Stimulated activated naive CD4-positive, alpha-beta T cell treated with Interleukin-2 at 50 U/mL for 16 hours (primary cell): Measurements from ENCODE around the gene PCK1.
"Not testable (repeated sequence)": the region's sequence is repeated elsewhere in the genome, so short reads cannot be mapped to it uniquely, and the experiment has no call there.

ENCODE experiments used
- DNase-seq: peaks from one replicate; lab custom pipeline; 2025; lab: John Stamatoyannopoulos, UW

The PCK1 gene

DNA sequence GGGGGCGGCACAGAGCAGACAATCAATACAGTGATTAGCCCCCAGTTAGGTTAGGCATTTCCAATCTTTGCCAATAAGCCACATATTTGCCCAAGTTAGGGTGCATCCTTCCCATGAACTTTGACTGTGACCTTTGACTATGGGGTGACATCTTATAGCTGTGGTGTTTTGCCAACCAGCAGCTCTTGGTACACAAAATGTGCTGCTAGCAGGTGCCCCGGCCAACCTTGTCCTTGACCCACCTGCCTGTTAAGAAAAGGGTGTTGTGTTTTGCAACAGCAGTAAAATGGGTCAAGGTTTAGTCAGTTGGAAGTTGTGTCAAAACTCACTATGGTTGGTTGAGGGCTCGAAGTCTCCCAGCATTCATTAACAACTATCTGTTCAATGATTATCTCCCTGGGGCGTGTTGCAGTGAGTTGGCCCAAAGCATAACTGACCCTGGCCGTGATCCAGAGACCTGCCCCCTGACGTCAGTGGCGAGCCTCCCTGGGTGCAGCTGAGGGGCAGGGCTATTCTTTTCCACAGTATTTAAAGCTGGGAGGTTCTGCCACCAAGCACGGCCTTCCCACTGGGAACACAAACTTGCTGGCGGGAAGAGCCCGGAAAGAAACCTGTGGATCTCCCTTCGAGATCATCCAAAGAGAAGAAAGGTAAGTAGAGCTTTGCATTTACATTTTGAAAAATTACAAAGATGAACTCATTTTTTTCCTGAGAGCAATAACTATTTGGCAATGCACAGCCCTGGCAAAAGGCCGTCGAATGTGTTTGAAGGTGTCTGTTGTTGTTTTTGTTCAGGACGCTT lies at the start of gene PCK1:
Gene PCK1, plus strand, starts transcription at position 557 of the 802 bp plus-strand sequence. CDS start 302 bp downstream, outside the sequence.
- no peak for DNase-seq

DNA sequence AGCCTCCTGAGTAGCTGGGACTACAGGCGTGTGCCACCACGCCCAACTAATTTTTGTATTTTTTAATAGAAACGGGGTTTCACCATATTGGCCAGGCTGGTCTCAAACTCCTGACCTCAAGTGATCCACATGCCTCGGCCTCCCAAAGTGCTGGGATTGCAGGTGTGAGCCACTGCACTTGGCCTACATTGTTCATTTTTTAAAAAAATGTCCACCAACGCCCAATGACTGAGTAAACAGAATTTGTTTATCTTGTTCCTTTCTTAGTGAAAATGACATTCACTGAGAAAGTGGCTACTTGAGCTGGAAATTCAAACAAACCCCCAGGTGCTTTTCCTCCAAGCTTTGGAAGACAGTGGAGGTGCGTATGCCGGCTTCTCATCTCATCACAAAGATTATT lies 49.2 kb upstream of the PCK1 start:
- DNase-seq: not testable (repeated sequence)

DNA sequence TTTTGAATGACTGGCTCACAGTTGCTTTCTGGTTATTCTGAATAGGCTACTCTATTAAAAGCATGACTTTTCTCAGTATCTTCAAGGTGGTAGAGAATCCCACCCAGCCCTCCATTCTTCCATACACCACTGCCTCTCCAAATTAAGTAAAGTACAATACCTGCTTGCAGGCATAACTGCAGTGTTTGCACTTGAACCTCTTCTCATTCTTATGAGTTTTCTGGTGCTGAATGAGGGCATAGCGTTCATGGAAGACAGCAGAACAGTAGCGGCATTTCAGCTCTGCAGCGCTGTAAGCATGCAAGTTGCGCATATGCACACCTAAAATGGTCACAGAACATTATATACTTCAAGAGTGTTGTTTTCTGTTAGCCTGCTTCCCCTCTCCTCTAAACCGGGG lies 48.5 kb upstream of the PCK1 start:
- DNase-seq: no peak

DNA sequence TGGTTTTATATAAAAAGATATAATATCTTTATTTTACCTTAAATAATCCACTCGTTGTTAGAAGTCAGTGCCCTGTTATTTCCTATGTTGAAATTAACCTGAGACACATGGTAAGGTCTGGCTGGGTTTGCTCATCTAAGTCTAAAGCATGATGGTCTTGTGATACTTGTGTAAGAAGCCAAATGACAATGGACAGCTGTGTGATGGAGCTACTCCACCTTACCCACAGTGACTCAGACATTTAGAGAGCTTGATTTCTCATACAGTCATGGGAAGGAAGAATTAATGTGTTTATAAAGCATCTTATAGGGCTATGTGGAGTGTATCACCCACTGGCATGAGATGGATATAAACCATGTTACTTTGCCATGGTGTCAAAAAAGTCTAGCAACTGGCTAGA lies 47.7 kb upstream of the PCK1 start:
- DNase-seq: no peak

- no peak for DNase-seq
Measured at GRCh38 chr20:57514273-57514751, 46.6 kb upstream of the PCK1 start.

GRCh38 chr20:57517904-57518303 lies 43.0 kb upstream of the PCK1 start:
- no peak for DNase-seq

DNA sequence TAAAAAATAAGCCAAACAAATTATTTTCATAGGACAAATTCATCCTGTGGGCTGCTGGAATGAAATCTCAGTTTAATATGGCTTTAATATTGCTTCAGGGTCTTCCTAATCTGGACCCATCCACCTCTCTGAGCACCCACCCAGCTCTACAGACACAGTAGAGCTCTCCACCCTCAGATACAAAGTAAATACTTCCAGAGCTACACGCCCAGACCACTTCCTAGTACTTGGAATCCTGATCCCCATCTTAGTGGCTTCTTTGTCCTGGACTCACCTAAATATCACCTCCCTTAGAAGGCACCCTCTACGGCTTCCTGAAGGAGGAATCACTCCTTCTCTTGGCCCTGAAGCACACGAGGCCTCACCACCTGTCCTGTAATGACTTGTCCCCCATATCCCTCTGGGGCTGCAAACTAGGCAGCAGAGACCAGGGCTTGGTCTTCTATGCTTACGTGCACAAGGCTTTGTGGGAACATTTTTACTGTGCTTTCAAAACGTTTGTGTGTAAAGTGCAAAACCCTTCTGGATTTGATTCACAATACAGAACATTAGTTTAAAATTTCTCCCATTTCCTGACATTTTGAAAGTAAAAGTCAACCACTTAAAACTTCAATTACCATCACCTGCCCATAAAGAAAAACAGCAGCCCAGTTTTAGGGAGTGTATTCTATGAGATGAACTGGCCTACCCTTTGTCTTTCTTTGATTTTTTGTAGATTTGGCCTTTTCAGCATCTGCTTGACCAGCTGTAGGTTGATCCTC lies 38.4 kb upstream of the PCK1 start:
- DNase-seq: no peak

GRCh38 chr20:57523782-57524181 lies 37.1 kb upstream of the PCK1 start:
- DNase-seq: no peak

DNA sequence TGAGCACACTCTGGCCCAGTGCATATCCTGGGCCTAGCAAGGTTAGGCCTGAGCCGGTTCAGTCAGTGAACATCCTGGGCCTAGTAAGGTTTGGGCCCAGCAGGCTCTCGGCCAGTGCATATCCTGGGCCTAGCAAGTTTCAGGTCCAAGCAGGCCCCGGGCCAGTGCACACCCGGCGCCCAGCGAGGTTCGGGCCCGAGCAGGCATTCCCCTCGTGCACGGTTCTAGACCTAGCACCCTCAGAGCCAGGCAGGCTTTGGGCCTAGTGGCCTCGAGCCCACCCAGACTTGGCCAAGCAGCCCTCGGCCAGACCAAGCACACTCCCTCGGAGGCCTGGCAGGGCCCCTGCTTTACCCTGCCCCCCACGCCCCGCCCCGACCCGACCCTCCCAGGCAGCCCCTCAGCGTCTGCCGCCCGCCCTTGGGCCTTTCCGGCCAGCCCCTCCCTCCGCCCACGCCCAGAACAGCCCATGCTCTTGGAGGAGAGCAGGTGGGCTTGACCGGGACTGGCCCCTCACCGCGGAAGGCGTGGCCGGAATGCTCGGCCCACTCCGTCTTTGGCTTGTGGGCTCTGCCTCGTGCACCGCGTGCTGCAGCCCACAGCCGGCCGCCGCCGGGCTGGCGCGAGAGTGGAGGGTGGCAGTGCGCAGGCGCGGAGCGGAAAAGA lies 36.3 kb upstream of the PCK1 start, which contains the start of gene CTCFL:
Gene CTCFL, minus strand, starts transcription at position 630 of the 666 bp plus-strand sequence. CDS start 935 bp downstream, outside the sequence.
- no peak for DNase-seq

DNA sequence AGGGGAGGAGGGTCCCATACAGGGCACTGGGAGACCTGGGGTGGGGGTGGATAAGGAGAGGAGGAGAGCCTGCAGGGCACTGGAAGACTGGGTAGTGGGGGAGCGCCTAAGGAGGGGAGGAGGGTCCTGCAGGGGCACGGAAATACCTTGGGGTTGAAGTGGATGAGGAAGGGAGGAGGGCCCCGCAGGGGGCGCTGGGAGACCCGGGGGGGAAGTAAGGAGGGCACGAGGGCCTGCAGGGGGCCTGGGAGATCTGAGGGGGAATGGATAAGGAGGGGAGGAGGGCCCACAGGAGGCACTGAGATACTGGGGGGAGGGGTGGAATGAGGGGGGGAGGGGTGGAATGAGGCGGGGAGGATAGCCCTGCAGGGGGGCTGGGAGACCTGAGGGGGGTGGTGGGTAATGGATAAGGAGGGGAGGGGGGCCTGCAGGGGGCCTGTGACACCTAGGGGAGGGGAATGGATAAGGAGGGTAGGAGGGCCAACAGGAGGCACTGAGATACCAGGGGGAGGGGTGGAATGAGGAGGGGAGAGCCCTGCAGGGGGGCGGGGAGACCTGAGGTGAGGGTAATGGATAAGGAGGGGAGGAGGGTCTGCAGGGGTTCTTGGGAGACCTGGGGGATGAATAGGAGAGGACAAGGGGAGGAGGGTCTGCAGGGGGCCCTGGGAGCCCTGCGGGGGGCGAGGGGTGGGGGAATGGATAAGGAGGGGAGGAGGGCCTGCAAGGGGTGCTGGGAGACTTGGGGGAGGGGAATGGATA lies 35.4 kb upstream of the PCK1 start:
- no peak for DNase-seq

GRCh38 chr20:57526087-57526884 lies 34.6 kb upstream of the PCK1 start:
- no peak for DNase-seq

DNA sequence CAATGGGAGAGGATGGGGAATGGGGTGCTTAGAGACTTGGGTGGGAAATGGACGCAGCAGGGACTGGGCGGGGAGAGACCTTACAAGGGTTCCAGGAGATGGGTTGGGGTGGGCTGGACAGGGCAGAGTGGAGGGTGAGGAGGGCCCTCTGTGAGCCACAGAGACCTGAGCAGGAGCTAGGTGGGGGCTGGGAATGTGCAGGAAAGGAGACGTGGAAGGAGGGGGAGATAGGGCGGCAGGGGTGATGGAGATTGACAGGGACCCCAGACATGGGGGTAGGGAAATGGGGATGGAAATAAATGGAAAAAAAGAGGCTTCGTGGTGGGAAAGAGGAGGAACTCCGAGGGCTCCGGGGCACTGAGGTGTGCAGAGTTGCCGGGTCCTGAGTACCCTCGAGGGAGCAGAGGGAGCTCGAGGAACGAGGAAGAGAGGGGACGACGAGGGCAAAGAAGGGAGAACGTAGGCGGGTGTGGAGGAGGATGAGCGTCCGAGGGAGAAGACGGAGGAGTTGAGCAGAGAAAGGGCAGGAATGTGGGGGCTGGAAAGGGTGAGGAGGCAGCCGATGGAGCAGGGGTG lies 33.9 kb upstream of the PCK1 start:
- DNase-seq: no peak

GRCh38 chr20:57527728-57528127 lies 33.2 kb upstream of the PCK1 start:
- DNase-seq: no peak

DNA sequence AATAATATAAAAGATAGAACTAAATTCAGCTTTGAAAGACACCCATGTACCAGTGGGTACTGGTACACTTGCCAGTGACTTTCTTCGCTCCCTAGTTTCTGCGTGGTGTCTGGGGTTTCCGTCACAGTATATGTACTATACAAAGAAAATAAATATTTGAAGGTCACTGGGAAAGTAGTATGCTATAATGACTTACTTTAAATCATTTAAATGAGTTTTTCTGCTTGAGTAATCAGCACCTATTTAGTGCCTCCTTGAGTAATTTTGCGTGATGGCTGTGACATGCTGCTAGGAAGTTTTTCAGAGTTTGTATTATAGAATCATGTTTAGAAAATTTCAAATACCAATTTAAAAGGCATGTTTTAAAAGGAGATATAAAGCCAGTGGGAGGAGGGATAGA lies 32.8 kb upstream of the PCK1 start:
- DNase-seq: no peak

- DNase-seq: no peak
Measured at GRCh38 chr20:57529160-57529585, 31.7 kb upstream of the PCK1 start.

DNA sequence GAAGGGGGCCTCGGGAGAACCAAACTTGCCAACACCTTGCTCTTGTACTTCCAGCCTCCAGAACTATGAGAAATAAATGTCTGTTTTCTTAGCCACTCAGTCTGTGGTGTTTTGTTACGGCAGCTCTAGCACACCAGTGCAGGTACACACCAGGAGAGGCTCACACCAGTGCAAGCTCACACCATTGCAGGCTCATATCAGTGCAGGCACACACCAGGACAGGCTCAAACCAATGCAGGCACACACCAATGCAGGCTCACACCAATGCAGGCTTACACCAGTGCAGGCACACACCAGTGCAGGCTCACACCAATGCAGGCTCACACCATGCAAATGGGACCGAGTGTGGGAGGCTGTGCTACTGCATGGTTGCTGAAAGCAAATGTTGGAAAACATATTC lies 31.1 kb upstream of the PCK1 start:
- no peak for DNase-seq

DNA sequence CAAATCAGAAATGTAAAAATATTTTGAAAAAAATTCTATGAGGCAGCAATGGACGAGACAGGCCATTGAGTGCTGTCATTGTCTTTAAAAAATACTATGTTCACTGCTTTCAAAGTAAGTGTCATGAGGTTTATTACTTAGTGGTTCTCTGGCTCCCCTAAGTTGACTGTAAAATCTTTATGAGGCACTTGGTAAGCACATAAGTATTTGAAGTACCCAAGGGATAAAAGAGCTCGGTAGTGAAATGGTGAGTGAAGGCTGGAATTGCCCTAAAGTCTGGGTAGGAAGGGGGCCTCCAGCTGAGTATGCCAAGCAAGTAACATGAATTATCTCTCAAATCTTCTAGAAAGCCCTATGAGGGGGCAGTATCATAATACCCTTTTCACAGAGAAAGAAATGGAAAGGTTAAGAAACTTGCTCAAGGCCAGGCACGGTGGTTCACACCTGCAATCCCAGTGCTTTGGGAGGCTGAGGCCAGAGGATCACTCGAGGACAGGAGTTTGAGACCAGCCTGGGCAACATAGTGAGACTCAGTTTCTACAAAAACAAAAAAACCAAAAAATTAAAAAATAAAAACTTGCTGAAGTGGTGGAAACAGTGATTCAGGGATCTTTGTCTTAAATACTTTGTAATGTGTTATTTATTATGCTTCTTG lies 30.5 kb upstream of the PCK1 start:
- no peak for DNase-seq

DNA sequence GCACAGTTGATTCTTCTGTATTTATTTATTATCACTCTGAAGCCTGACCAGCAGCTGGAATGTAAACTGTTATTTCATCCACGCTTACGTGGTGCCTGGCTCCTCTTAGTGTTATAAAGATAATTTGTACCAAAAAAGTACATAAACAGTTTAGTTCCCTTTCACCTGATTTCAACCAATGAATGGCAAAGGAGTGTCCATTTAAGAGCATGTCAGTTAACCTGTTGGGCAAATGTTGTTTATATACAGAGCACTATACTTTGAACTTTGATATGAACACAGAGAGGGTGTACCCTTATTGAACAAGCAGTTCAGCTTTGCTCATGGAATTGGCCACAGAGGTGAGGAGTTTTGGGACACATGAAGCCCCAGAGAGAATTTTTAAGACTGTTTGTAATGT lies 28.8 kb upstream of the PCK1 start:
- no peak for DNase-seq

GRCh38 chr20:57535297-57535696 lies 25.6 kb upstream of the PCK1 start:
- DNase-seq: no peak

DNA sequence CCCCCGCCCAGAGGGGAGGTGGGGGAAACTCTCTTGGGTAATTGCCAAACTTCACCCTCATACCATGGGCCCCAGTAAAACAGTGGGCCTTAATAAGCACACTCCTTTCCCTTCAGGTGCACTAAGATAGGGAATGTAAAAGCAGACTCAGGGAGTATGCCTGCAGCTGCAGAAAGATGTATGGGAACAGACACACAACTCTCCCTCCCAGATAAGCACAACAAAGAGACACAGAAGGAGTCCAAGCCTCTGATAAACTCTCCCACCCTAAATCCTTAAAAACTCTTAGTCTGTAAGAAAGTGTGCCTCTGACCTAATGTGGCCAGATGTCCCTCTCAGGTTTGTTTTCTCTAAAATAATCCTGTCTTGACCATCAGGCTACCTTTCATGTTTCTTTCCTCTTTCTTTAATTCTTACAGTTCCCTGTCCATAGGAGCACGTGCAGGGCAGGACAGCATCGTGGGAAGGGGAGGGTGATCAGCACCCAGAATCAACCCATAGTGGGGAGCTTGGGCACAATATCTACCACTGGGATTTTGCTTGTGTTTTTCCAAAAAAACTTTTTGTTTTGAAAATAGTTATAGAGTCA lies 24.7 kb upstream of the PCK1 start:
- DNase-seq: no peak
